Activated naive CD8-positive, alpha-beta T cell treated with anti-CD3 and anti-CD28 coated beads for 36 hours (primary cell): ENCODE results near the gene CDHR1. TPM values are rescaled to one million over a fixed set of nuclear protein-coding genes. Genes with fewer than 3 reads are reported as not detected.

ENCODE experiments used
- DNase-seq: peaks from one replicate; pipeline ENCODE4 v3.0.0; 2021
- H3K27ac Mint-ChIP-seq: one replicate; pipeline ENCODE4 v1.8.0; 2022; ENCODE audit warnings: mild to moderate bottlenecking, moderate library complexity, mixed read lengths
- H3K27me3 Mint-ChIP-seq: one replicate; pipeline ENCODE4 v1.8.0; 2022; ENCODE audit warnings: mild to moderate bottlenecking, mixed read lengths
- H3K36me3 Mint-ChIP-seq: one replicate; pipeline ENCODE4 v1.8.0; 2021; ENCODE audit warnings: mild to moderate bottlenecking, mixed read lengths
- H3K4me1 Mint-ChIP-seq: one replicate; pipeline ENCODE4 v1.8.0; 2021; ENCODE audit warnings: mixed read lengths
- H3K4me3 Mint-ChIP-seq: one replicate; pipeline ENCODE4 v1.8.0; 2022; ENCODE audit warnings: mild to moderate bottlenecking, moderate library complexity, mixed read lengths
- H3K9me3 Mint-ChIP-seq: one replicate; pipeline ENCODE4 v1.8.0; 2022; ENCODE audit warnings: mixed read lengths
- total RNA-seq, 2 experiments: library from RNA; stranded (reverse); gene quantifications; one replicate each; pipeline ENCODE4 v1.2.3, GENCODE V29; 2021

Gene CDHR1
- total RNA-seq, 2 experiments from 2014 or later, result 0.91 to 1.6 TPM

DNA sequence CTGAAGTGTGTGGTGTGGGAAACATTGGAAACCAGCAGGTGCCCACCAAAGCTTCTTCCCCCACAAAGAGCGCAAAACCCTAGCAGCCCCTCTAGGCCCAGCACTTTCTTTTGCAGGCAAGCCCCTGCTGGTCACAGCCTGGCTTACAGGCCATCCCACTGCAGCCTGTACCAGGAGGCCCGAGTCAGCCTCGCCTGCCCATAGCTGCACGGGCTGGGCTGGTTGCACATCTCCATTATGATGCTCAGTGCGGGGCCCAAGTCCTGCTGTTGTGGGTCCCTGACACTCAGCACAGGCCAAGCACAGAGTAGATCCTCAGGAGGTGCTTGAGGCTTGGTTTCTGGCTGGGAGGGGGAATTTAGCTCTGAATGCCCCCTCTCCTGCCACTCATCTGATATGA is 8.0 kb downstream of the CDHR1 start:
- H3K27me3 Mint-ChIP-seq, result peaks cover 6% of the 10 kb centered on the region
- H3K27ac Mint-ChIP-seq, result no peak overlapping the region
- no peak for DNase-seq
- H3K4me1 Mint-ChIP-seq, result no peaks in the 10 kb centered on the region
- no peaks in the 10 kb centered on the region for H3K9me3 Mint-ChIP-seq
- H3K4me3 Mint-ChIP-seq, result no peak overlapping the region
- no peaks in the 10 kb centered on the region for H3K36me3 Mint-ChIP-seq

DNA sequence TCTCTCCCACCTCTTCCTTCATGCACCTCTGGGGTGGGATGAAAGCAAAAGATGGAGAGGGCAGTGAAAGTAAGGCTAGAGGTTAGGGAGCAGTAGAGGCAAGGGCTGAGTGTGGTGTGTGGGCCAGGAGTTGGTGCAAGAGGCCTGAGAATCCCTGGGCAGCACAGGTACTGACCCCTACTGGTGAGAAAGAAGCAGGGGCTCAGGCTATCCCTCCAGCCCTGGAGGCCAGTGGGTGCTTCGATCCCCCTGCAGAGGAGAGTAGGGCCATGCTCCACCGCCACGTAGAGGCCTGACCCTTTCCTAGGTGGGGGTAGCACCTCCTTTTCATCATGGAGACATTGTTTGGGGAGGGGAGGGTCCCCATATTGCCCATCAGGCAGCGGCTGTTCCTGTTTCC is 9.8 kb downstream of the CDHR1 start:
- no peak overlapping the region for H3K4me3 Mint-ChIP-seq
- no peaks in the 10 kb centered on the region for H3K9me3 Mint-ChIP-seq
- no peaks in the 10 kb centered on the region for H3K4me1 Mint-ChIP-seq
- H3K27ac Mint-ChIP-seq, result no peak overlapping the region
- H3K36me3 Mint-ChIP-seq, result no peaks in the 10 kb centered on the region
- peaks cover 6% of the 10 kb centered on the region for H3K27me3 Mint-ChIP-seq
- DNase-seq, result no peak

DNA sequence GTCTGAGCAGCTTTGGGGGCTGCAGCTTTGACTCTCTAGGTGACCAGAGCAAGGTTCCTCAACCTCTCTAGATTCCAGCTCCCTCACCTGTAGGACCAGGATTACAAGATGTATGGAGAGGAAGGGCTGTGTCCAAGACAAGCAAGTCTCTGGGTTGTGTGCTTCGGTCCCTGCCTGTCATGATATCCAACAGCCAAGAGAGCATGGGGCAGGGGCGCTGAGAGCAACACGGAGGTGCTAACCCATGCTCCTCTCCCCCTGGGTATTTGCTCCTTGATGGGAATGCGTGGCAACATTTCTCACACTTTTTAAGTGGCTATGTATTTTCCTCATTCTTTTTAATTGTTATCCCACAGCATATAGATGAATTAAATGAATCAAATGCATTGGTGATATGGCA is 10.3 kb downstream of the CDHR1 start:
- no peak overlapping the region for H3K27ac Mint-ChIP-seq
- no peaks in the 10 kb centered on the region for H3K36me3 Mint-ChIP-seq

GRCh38 chr10:84205049-84205852 is 10.9 kb downstream of the CDHR1 start:
- Mint-ChIP-seq H3K27ac (no peak overlapping the region), H3K27me3 (peaks cover 6% of the 10 kb centered on the region), H3K36me3 (no peaks in the 10 kb centered on the region), H3K4me1 (no peaks in the 10 kb centered on the region), H3K4me3 (no peak overlapping the region), H3K9me3 (no peaks in the 10 kb centered on the region)
- peak; percentile 59 for DNase-seq

More for the DNA sequence above, 10.3 kb downstream of the CDHR1 start:
- Mint-ChIP-seq H3K4me1 (no peaks in the 10 kb centered on the region), H3K27me3 (peaks cover 6% of the 10 kb centered on the region), H3K9me3 (no peaks in the 10 kb centered on the region), H3K4me3 (no peak overlapping the region)
- DNase-seq, result no peak

- no peak for DNase-seq
- H3K9me3 Mint-ChIP-seq, result no peaks in the 10 kb centered on the region
- H3K27ac Mint-ChIP-seq, result no peak overlapping the region
- H3K4me3 Mint-ChIP-seq, result no peak overlapping the region
- no peaks in the 10 kb centered on the region for H3K4me1 Mint-ChIP-seq
- H3K27me3 Mint-ChIP-seq, result peaks cover 6% of the 10 kb centered on the region
- H3K36me3 Mint-ChIP-seq, result no peaks in the 10 kb centered on the region
Measured at GRCh38 chr10:84205853-84206525, 11.7 kb downstream of the CDHR1 start.

DNA sequence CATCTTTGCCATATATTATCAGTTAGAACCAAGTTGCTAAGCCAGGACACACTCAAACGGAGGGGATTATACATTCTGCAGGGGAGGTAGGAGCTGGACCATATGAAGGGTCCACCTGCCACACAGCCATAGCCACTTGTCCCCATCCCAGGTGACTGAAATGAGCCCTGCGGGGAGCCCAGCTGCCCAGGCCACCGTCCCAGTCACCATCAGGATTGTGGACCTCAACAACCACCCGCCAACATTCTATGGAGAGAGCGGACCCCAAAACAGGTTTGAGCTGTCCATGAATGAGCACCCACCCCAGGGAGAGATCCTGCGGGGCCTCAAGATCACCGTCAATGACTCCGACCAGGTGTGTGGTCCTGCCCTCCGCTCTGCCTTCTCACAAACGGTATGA is 13.7 kb downstream of the CDHR1 start:
- no peak for DNase-seq
- Mint-ChIP-seq H3K4me3 (no peak overlapping the region), H3K4me1 (no peaks in the 10 kb centered on the region), H3K27me3 (peaks cover 6% of the 10 kb centered on the region), H3K36me3 (no peaks in the 10 kb centered on the region), H3K27ac (no peak overlapping the region), H3K9me3 (no peaks in the 10 kb centered on the region)

DNA sequence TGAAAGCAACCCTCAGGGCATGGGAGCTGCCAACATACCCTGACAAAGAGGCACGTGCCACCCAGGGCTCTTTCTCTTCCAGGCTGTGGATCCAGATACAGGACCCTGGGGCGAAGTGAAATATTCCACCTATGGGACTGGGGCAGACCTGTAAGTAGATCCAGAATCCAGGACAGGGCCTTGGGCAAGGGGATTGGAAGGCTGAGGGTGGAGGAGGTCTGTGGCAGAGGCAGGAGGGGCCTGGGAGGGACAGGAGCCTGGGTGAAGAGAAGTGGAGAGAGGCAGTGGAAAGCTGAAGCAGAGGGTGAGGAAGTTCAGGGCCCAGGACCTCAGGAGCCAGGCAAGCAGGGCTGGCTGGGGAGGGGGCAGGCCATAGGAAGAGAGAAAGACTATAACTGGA is 17.2 kb downstream of the CDHR1 start:
- Mint-ChIP-seq H3K9me3 (no peaks in the 10 kb centered on the region), H3K36me3 (no peaks in the 10 kb centered on the region), H3K4me3 (no peak overlapping the region), H3K27me3 (peaks cover 10% of the 10 kb centered on the region), H3K4me1 (no peaks in the 10 kb centered on the region), H3K27ac (no peak overlapping the region)
- DNase-seq, result no peak

- no peaks in the 10 kb centered on the region for H3K9me3 Mint-ChIP-seq
- DNase-seq, result no peak
- H3K27ac Mint-ChIP-seq, result no peak overlapping the region
- H3K4me1 Mint-ChIP-seq, result no peaks in the 10 kb centered on the region
- no peaks in the 10 kb centered on the region for H3K36me3 Mint-ChIP-seq
- no peak overlapping the region for H3K4me3 Mint-ChIP-seq
- H3K27me3 Mint-ChIP-seq, result peaks cover 5% of the 10 kb centered on the region
Measured at GRCh38 chr10:84212014-84212413, 17.7 kb downstream of the CDHR1 start.

DNA sequence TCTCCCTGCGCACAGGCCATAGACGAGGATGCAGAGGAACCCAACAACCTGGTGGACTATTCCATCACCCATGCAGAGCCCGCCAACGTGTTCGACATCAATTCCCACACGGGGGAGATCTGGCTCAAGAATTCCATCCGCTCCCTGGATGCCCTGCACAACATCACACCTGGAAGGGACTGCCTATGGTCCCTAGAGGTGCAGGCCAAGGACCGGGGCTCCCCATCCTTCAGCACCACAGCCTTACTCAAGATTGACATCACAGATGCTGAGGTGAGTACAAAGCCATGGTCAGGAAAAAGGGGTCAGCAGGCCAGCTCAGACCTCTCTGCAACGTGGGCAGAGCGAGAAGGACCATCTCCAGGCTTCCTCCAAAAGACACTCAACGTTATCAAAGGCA is 18.7 kb downstream of the CDHR1 start:
- H3K27ac Mint-ChIP-seq, result no peak overlapping the region
- no peaks in the 10 kb centered on the region for H3K9me3 Mint-ChIP-seq
- H3K4me1 Mint-ChIP-seq, result no peaks in the 10 kb centered on the region
- no peak overlapping the region for H3K4me3 Mint-ChIP-seq
- no peaks in the 10 kb centered on the region for H3K36me3 Mint-ChIP-seq
- H3K27me3 Mint-ChIP-seq, result peaks cover 4% of the 10 kb centered on the region
- no peak for DNase-seq

DNA sequence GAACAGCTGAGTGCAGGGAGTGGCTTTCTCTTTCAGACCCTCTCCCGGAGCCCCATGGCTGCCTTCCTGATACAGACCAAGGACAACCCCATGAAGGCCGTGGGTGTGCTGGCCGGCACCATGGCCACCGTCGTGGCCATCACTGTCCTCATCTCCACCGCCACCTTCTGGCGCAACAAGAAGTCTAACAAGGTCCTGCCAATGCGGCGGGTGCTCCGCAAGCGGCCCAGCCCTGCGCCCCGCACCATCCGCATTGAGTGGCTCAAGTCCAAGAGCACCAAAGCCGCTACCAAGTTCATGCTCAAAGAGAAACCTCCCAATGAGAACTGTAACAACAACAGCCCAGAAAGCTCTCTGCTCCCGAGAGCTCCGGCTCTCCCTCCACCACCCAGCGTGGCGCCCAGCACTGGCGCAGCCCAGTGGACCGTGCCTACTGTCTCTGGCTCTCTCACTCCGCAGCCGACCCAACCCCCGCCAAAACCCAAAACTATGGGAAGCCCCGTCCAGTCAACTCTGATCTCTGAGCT is 19.8 kb downstream of the CDHR1 start:
- H3K4me3 Mint-ChIP-seq, result peak overlapping the region; percentile 23
- H3K27ac Mint-ChIP-seq, result no peak overlapping the region
- H3K36me3 Mint-ChIP-seq, result no peaks in the 10 kb centered on the region
- peaks cover 4% of the 10 kb centered on the region for H3K27me3 Mint-ChIP-seq
- no peaks in the 10 kb centered on the region for H3K4me1 Mint-ChIP-seq
- DNase-seq, result no peak
- peaks cover under 1% of the 10 kb centered on the region for H3K9me3 Mint-ChIP-seq

GRCh38 chr10:84214612-84215235 is 20.4 kb downstream of the CDHR1 start:
- DNase-seq, result peak; percentile 41
- Mint-ChIP-seq H3K4me3 (peak overlapping the region; percentile 23), H3K27me3 (peaks cover 4% of the 10 kb centered on the region), H3K9me3 (peaks cover 6% of the 10 kb centered on the region), H3K36me3 (no peaks in the 10 kb centered on the region), H3K4me1 (no peaks in the 10 kb centered on the region), H3K27ac (no peak overlapping the region)

- no peaks in the 10 kb centered on the region for H3K4me1 Mint-ChIP-seq
- H3K27me3 Mint-ChIP-seq, result peaks cover 4% of the 10 kb centered on the region
- H3K36me3 Mint-ChIP-seq, result no peaks in the 10 kb centered on the region
Measured at GRCh38 chr10:84216834-84217233, 22.5 kb downstream of the CDHR1 start.

DNA sequence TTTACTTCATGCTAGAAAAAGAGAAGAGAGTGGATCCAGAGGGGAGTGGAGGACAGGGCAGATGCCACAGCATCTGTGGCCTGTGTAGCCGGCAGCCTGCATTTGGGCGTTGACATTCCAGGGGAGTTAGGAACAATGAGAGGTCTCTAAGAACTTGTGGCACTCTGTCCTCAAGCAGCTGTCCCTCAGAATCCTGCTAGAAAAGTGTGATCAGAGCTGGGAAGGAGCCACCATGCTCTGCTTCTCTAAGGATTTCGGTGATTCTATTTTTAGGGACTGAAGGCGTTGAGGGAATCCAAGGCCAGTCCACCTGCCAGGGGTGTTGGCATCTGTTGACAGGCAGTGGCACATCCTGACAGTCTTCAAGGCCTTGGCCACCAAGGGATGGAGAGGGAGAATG is 23.4 kb downstream of the CDHR1 start:
- DNase-seq, result no peak
- Mint-ChIP-seq H3K27ac (no peak overlapping the region), H3K4me3 (no peak overlapping the region), H3K4me1 (no peaks in the 10 kb centered on the region), H3K27me3 (peaks cover 8% of the 10 kb centered on the region), H3K9me3 (peaks cover 6% of the 10 kb centered on the region), H3K36me3 (no peaks in the 10 kb centered on the region)

More at GRCh38 chr10:84216834-84217233, 22.5 kb downstream of the CDHR1 start:
- Mint-ChIP-seq H3K27ac (no peak overlapping the region), H3K9me3 (peaks cover 6% of the 10 kb centered on the region), H3K4me3 (no peak overlapping the region)
- no peak for DNase-seq

- H3K27me3 Mint-ChIP-seq, result peaks cover 12% of the 10 kb centered on the region
- H3K27ac Mint-ChIP-seq, result no peak overlapping the region
- no peaks in the 10 kb centered on the region for H3K36me3 Mint-ChIP-seq
- H3K4me3 Mint-ChIP-seq, result no peak overlapping the region
- no peaks in the 10 kb centered on the region for H3K4me1 Mint-ChIP-seq
- no peak for DNase-seq
- H3K9me3 Mint-ChIP-seq, result peaks cover 6% of the 10 kb centered on the region
Measured at GRCh38 chr10:84221916-84222315, 27.6 kb downstream of the CDHR1 start.

DNA sequence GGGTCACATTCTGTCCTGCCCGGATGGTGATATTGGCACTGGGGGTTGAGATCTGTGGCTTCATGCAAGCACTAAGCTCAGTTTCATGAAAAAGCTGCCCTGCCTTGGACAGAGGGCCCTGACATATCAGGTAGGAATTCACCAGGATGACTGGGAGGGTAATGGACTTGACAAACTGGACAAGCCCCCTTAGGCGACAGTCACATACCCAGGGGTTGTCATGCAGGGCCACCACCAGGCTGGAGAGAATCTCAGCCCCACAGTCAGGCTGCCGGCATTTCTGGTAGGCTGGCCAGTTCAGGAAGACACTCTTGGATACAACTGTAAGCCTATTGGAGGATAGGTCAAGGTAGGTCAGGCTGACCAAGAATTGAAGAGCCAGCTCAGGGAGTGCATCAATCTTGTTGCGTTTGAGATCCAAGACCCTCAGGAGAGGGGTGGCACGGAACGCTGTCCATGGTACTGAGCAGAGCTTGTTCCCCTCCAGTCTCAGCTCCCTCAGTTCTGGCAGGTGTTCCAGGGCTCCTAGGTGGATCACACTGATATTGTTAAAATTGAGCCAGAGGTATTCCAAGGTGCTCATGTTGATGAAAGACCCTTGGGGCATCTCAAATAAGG is 30.2 kb downstream of the CDHR1 start:
- DNase-seq, result no peak
- peaks cover 1% of the 10 kb centered on the region for H3K9me3 Mint-ChIP-seq
- H3K27ac Mint-ChIP-seq, result no peak overlapping the region

More for the DNA sequence above, 30.2 kb downstream of the CDHR1 start:
- Mint-ChIP-seq H3K4me1 (no peaks in the 10 kb centered on the region), H3K27me3 (peaks cover 17% of the 10 kb centered on the region), H3K36me3 (no peaks in the 10 kb centered on the region), H3K4me3 (no peak overlapping the region)
